ENCODE measurements around the gene POU2F1. TPM values are rescaled to one million over a fixed set of nuclear protein-coding genes. Genes with fewer than 3 reads are reported as not detected.

Gene POU2F1
- total and polyA plus RNA-seq, 2 donors (not counting 1 experiment from before 2014, with no cell fraction given): 5.2 to 48.8 TPM

DNA sequence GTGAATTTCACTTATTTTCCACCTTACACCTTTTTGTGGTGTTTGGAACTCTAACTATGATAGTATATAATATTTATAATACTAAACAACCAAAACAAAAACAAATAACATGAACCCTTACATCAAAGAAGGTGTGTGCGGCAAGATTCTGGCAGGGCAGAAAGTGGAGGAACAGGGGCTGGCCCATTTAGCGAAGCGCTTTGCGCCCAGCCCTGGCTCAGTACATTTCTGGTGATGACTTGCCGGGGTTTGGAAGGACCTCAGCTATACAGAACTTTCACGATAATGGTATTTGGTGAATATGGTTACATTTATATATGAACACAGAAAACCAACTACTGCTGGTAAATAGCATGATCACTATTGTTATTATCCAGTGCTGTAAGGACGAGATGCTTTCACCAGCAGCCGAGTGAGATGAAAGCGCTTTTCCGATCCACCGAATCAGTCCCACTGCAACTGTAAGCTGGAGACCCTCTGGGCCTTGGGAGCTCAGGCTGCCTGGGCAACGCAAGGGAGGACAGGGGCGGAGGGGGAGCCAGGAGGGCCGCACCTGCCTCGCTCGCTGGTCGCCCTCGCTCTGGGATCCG lies 233.7 kb downstream of the POU2F1 start:
- ChIA-PET CTCF (interaction anchor here (0.7 to 4.2 kb wide), 5 partner anchors 11 to 79 kb away, joined by 3 to 25 read pairs (median 7); no protein-coding TSS in a partner anchor), POLR2A (interaction anchor here (1.7 kb wide), 1 partner anchor 48 kb away, joined by 6 read pairs; no protein-coding TSS in a partner anchor)
- H3K9ac ChIP-seq (ENCODE audit: low read length): peak overlapping the region; percentile 90
- no peak for DNase-seq
- H3K4me2 ChIP-seq (replicated peaks; ENCODE audit: low read depth, low read length, poor library complexity, severe bottlenecking): peak overlapping the region; percentile 100
- Mint-ChIP-seq H3K9me3 (ENCODE audit: insufficient read depth) (no peaks in the 10 kb centered on the region), H3K27me3 (peaks cover 4% of the 10 kb centered on the region), H3K27ac (peak overlapping the region; percentile 72), H3K4me3 (peak overlapping the region; percentile 79), H3K4me1 (peaks cover 14% of the 10 kb centered on the region)
- peaks cover 3 to 23% of the 10 kb centered on the region in 2 donors for H3K4me1 ChIP-seq (ENCODE audit: control insufficient read depth in 2 of 2, insufficient read depth in 2 of 2, low read length in 2 of 2)
- peak; percentile 10 for ATAC-seq (ENCODE audit: low read depth)
- TF ChIP-seq CTCF (IDR thresholded peaks at IDR 0.05) (no peak), EZH2 (IDR thresholded peaks at IDR 0.05; ENCODE audit: borderline replicate concordance, insufficient read depth, low read depth, low read length, poor library complexity, severe bottlenecking) (no peak)
- H3K36me3 ChIP-seq (replicated peaks in 1 of 2; ENCODE audit: control extremely low read depth in 1 of 2, control insufficient read depth in 1 of 2, extremely low read depth in 1 of 2, insufficient read depth in 2 of 2, low read length in 1 of 2): no peaks in the 10 kb centered on the region
- peak overlapping the region in 4 of 5 experiments; percentile 57 to 82 (median 78) for H3K4me3 ChIP-seq (ENCODE audit: control extremely low read depth in 1 of 5, extremely low read depth in 1 of 5, insufficient read depth in 1 of 5, low read depth in 2 of 5, low read length in 4 of 5)
- H3K27ac ChIP-seq (ENCODE audit: low read length in 2 of 2): peak overlapping the region in 1 of 2 donors; percentile 66
- H3K79me2 ChIP-seq (ENCODE audit: control insufficient read depth, insufficient read depth, low read length): no peaks in the 10 kb centered on the region
- peak overlapping the region; percentile 88 for H2AFZ ChIP-seq (ENCODE audit: insufficient read depth, low read depth, low read length, poor library complexity, severe bottlenecking)
- no peaks in the 10 kb centered on the region for H3K9me3 ChIP-seq (ENCODE audit: control extremely low read depth in 1 of 3, control insufficient read depth in 2 of 3, insufficient read depth in 1 of 3, low read length in 2 of 3)
- intact Hi-C loops (cut with micrococcal nuclease): loop anchor here (2.0 kb wide), 2 partner anchors 16 to 24 kb away; no protein-coding TSS in a partner anchor
- WGBS (ENCODE audit: insufficient coverage): 10% methylated on average over 13 of the region's 19 CpGs
- peaks cover 0 to 6% (median 0%) of the 10 kb centered on the region in 4 experiments for H3K27me3 ChIP-seq (replicated peaks in 1 of 4; ENCODE audit: control extremely low read depth in 1 of 4, control insufficient read depth in 3 of 4, insufficient read depth in 4 of 4, low read length in 3 of 4)
- H4K20me1 ChIP-seq (ENCODE audit: control insufficient read depth, insufficient read depth, low read length, poor library complexity, severe bottlenecking): no peaks in the 10 kb centered on the region
